GM23338 (cell line): ENCODE data around the gene SPRED2. TPM values are rescaled to one million over a fixed set of nuclear protein-coding genes. Genes with fewer than 3 reads are reported as not detected.

ENCODE experiments used
- ATAC-seq: fragments of 200-7000 bp; cut with Tn5 transposase; 3 replicates; pipeline ENCODE4 v1.9.1; 2020
- DNase-seq: peaks from one replicate; pipeline ENCODE4 v3.0.0-alpha.2; 2015; ENCODE audit warnings: low spot score
- H2AFZ ChIP-seq: fragments of 200-600 bp; sonication (generic); 2 replicates; pipeline ENCODE4 v1.8.0; 2016; ENCODE audit warnings: antibody characterized with exemption, mild to moderate bottlenecking, moderate library complexity
- H3F3A ChIP-seq: fragments of 200-600 bp; sonication (generic); replicated peaks from 2 replicates; pipeline ENCODE4 v1.8.0; 2017; ENCODE audit warnings: antibody characterized with exemption, mixed run types, low read depth
- H3K27ac ChIP-seq: fragments of 200-600 bp; sonication (generic); 2 replicates; pipeline ENCODE4 v1.6.1; 2016; ENCODE audit warnings: low read depth
- H3K27me3 ChIP-seq: fragments of 200-600 bp; sonication (generic); 2 replicates; pipeline ENCODE4 v1.8.0; 2016; ENCODE audit warnings: mild to moderate bottlenecking, mixed run types, moderate library complexity; ENCODE audit not compliant: insufficient read depth
- H3K36me3 ChIP-seq: fragments of 200-600 bp; sonication (generic); 2 replicates; pipeline ENCODE4 v1.8.0; 2016; ENCODE audit warnings: mild to moderate bottlenecking; ENCODE audit not compliant: insufficient read depth
- H3K4me1 ChIP-seq: fragments of 200-600 bp; sonication (generic); 2 replicates; pipeline ENCODE4 v1.8.0; 2016; ENCODE audit warnings: mild to moderate bottlenecking, moderate library complexity; ENCODE audit not compliant: insufficient read depth
- H3K4me2 ChIP-seq: fragments of 200-600 bp; sonication (generic); 2 replicates; pipeline ENCODE4 v1.7.1; 2017; ENCODE audit warnings: mixed run types
- H3K4me3 ChIP-seq: fragments of 200-600 bp; sonication (generic); 2 replicates; pipeline ENCODE4 v1.6.1; 2016; ENCODE audit warnings: mixed run types
- H3K79me2 ChIP-seq: fragments of 200-600 bp; sonication (generic); replicated peaks from 2 replicates; pipeline ENCODE4 v1.8.0; 2017; ENCODE audit warnings: mild to moderate bottlenecking; ENCODE audit not compliant: insufficient read depth
- H3K9me2 ChIP-seq: fragments of 200-600 bp; sonication (generic); 2 replicates; pipeline ENCODE4 v1.8.0; 2017; ENCODE audit not compliant: insufficient read depth
- H4K20me1 ChIP-seq: fragments of 200-600 bp; sonication (generic); replicated peaks from 2 replicates; pipeline ENCODE4 v1.8.0; 2017; ENCODE audit warnings: mild to moderate bottlenecking; ENCODE audit not compliant: insufficient read depth
- H3K27ac Mint-ChIP-seq: 2 replicates; pipeline ENCODE4 v1.8.0; 2020; ENCODE audit warnings: inconsistent platforms, mild to moderate bottlenecking, moderate library complexity, mixed read lengths
- H3K27me3 Mint-ChIP-seq: 3 replicates; pipeline ENCODE4 v1.8.0; 2022; ENCODE audit warnings: low read depth, mild to moderate bottlenecking, moderate library complexity, mixed read lengths, inconsistent platforms; ENCODE audit not compliant: insufficient read depth, poor library complexity
- H3K36me3 Mint-ChIP-seq: 3 replicates; pipeline ENCODE4 v1.8.0; 2021; ENCODE audit warnings: low read depth, mild to moderate bottlenecking, inconsistent platforms, moderate library complexity, mixed read lengths
- H3K4me1 Mint-ChIP-seq: 3 replicates; pipeline ENCODE4 v1.8.0; 2020; ENCODE audit warnings: mild to moderate bottlenecking, inconsistent platforms, mixed read lengths
- H3K4me3 Mint-ChIP-seq: 3 replicates; pipeline ENCODE4 v1.8.0; 2021; ENCODE audit warnings: moderate library complexity, mild to moderate bottlenecking, inconsistent platforms, mixed read lengths
- H3K9me3 Mint-ChIP-seq: 3 replicates; pipeline ENCODE4 v1.8.0; 2020; ENCODE audit warnings: moderate library complexity, mild to moderate bottlenecking, inconsistent platforms, mixed read lengths
- CREB1 ChIP-seq: fragments of 250-450 bp; sonication (Bioruptor Pico); IDR thresholded peaks from 2 replicates; pipeline ENCODE4 v1.5.0; 2020; ENCODE audit warnings: low read depth, mild to moderate bottlenecking, moderate library complexity
- EZH2 ChIP-seq: fragments of 200-600 bp; sonication (generic); IDR thresholded peaks from one replicate; pipeline ENCODE4 v1.8.0; 2017; ENCODE audit warnings: antibody characterized with exemption, mild to moderate bottlenecking, low read depth; ENCODE audit not compliant: unreplicated experiment
- EZH2phosphoT487 ChIP-seq: fragments of 200-600 bp; sonication (generic); IDR thresholded peaks from one replicate; pipeline ENCODE4 v1.8.1; 2018; ENCODE audit warnings: antibody characterized with exemption; ENCODE audit not compliant: unreplicated experiment
- JUNB ChIP-seq: IDR thresholded peaks from one replicate; pipeline ENCODE4 v1.6.1; 2016; ENCODE audit warnings: antibody characterized with exemption; ENCODE audit not compliant: unreplicated experiment
- NANOG ChIP-seq: IDR thresholded peaks from 2 replicates; pipeline ENCODE4 v1.6.1; 2016; ENCODE audit warnings: antibody characterized with exemption, borderline replicate concordance
- POLR2AphosphoS5 ChIP-seq: IDR thresholded peaks from 2 replicates; pipeline ENCODE4 v1.6.1; 2016; ENCODE audit warnings: antibody characterized with exemption, low read depth
- STAT1 ChIP-seq: IDR thresholded peaks from one replicate; pipeline ENCODE4 v1.6.1; 2016; ENCODE audit warnings: antibody characterized with exemption; ENCODE audit not compliant: unreplicated experiment
- ZNF114 ChIP-seq: fragments of 250-450 bp; sonication (Bioruptor Pico); IDR thresholded peaks from 2 replicates; pipeline ENCODE4 v1.5.0; 2020; ENCODE audit warnings: mild to moderate bottlenecking, moderate library complexity
- ZNF331 ChIP-seq: fragments of 250-450 bp; sonication (Bioruptor Pico); IDR thresholded peaks from 2 replicates; pipeline ENCODE4 v1.5.0; 2020; ENCODE audit warnings: low read depth, mild to moderate bottlenecking, moderate library complexity
- polyA plus RNA-seq: library from polyadenylated mRNA; unstranded; fragments of >200 nt; fragmentation: Nextera tagmentation; extraction: Ambion mirVana; gene quantifications from 2 replicates; pipeline ENCODE4 v1.2.1, GENCODE V29; 2016
- total RNA-seq: library from RNA; depleted of rRNA; stranded (reverse); fragments of >200 nt; shearing (Covaris generic); gene quantifications from 2 replicates; pipeline ENCODE4 v1.2.3, GENCODE V29; 2014
- TF ChIP-seq, protein P1 (sequence below): IDR thresholded peaks from 2 replicates; pipeline ENCODE4 v1.6.1; 2016; ENCODE audit warnings: antibody characterized with exemption
- TF ChIP-seq, protein P2 (sequence below), 2 experiments: fragments of 200-600 bp in 1 of 2; sonication (generic) in 1 of 2; conservative IDR thresholded peaks; 2 replicates each; pipeline versions ENCODE4 v1.5.1 to v1.6.1; 2016 to 2017; ENCODE audit warnings: antibody characterized with exemption in 2 of 2, low read depth in 2 of 2, mild to moderate bottlenecking in 2 of 2, moderate library complexity in 1 of 2
- TF ChIP-seq, protein P3 (sequence below): fragments of 250-450 bp; sonication (Bioruptor Pico); IDR thresholded peaks from 2 replicates; pipeline ENCODE4 v1.5.0; 2020; ENCODE audit warnings: mild to moderate bottlenecking, moderate library complexity

Gene SPRED2
- total and polyA plus RNA-seq, 2 experiments from 2014 or later: 8.7 to 13.0 TPM

DNA sequence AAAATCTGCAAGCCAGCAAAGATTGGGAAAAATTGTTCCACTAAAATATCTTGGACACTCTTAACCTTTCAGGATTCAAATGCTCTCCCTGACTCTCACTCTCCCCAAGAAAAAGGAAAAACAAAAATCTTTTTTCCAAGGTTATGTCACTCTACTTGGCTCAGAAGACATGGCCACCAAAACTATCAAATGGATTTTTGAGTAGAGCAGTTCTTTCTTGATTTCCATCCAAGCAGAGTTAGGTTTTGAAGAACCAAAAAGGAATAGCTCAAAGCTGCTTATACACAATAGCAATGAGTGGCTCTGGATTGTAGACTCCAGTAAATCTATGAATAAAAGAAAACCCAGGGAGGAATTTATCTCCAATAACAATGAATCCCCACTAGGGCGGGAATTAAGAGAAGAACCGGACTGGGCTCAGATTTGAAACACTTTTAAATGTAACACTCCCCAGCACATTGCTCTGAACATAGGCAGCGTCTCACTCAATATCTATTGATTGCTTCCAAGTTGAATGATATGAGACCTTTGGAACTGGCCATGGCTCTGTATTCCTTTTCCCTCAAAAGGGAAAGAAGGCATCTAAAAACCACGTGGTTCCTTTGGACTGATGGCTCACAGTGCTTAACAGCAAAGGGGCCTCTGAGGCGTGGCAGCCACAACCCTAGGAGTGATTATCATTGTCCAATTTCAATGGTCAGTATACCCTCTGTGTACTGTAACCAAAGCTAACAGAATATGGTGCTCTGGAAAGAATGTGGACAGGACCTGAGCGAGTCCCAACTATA, 68.3 kb downstream of the SPRED2 start:
- Histone ChIP-seq H3K4me2 (no peak overlapping the region), H3K9me2 (no peaks in the 10 kb centered on the region), H3K4me3 (no peak overlapping the region), H4K20me1 (peaks cover 16% of the 10 kb centered on the region; the same call in 1 of the 2 replicates), H3F3A (no peaks in the 10 kb centered on the region), H3K36me3 (no peaks in the 10 kb centered on the region), H2AFZ (no peak overlapping the region), H3K4me1 (peaks cover 10% of the 10 kb centered on the region), H3K79me2 (peaks cover 5% of the 10 kb centered on the region), H3K27ac (no peak overlapping the region), H3K27me3 (no peaks in the 10 kb centered on the region)
- DNase-seq (no peak), ATAC-seq (no peak)
- peaks cover 31% of the 10 kb centered on the region for H3K4me1 Mint-ChIP-seq
- H3K27me3 Mint-ChIP-seq: peaks cover 1% of the 10 kb centered on the region
- H3K4me3 Mint-ChIP-seq: no peak overlapping the region
- TF ChIP-seq POLR2AphosphoS5: no peak
- no peak for TF ChIP-seq CREB1 (CRISPR knock-in tag)
- TF ChIP-seq, protein P1, sequence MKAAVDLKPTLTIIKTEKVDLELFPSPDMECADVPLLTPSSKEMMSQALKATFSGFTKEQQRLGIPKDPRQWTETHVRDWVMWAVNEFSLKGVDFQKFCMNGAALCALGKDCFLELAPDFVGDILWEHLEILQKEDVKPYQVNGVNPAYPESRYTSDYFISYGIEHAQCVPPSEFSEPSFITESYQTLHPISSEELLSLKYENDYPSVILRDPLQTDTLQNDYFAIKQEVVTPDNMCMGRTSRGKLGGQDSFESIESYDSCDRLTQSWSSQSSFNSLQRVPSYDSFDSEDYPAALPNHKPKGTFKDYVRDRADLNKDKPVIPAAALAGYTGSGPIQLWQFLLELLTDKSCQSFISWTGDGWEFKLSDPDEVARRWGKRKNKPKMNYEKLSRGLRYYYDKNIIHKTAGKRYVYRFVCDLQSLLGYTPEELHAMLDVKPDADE: no peak
- no peak for TF ChIP-seq JUNB
- no peak for TF ChIP-seq ZNF114 (CRISPR knock-in tag)
- TF ChIP-seq EZH2: no peak
- no peak for TF ChIP-seq NANOG
- no peak for TF ChIP-seq STAT1
- TF ChIP-seq ZNF331 (CRISPR knock-in tag): no peak
- no peak overlapping the region for H3K27ac Mint-ChIP-seq
- H3K36me3 Mint-ChIP-seq: no peaks in the 10 kb centered on the region
- H3K9me3 Mint-ChIP-seq: no peaks in the 10 kb centered on the region

DNA sequence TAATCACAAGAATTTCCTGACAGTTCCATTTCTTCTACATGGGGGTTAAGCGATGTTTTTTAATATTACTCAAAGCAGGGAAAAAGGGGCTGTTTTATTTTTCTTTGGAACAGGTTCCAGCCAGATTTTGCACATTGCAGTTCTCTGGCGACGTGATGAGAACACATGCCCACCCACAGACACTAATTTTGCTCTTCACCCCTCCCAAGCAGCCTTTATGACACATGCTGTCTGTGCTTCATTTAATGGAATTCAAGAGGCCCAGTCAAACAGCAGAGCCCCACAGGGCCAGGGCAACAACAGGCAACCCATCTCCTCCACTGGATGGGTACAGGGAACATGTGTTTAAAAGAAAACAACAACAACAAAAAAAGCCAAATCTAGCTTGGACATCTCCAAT, 70.8 kb downstream of the SPRED2 start:
- Mint-ChIP-seq H3K27ac (no peak overlapping the region), H3K27me3 (peaks cover 1% of the 10 kb centered on the region), H3K36me3 (no peaks in the 10 kb centered on the region), H3K4me3 (no peak overlapping the region), H3K9me3 (no peaks in the 10 kb centered on the region), H3K4me1 (peaks cover 41% of the 10 kb centered on the region)
- ATAC-seq (no peak), DNase-seq (no peak)
- Histone ChIP-seq H3F3A (no peaks in the 10 kb centered on the region), H3K27me3 (no peaks in the 10 kb centered on the region), H3K4me3 (no peak overlapping the region), H3K27ac (no peak overlapping the region), H3K4me2 (no peak overlapping the region), H3K36me3 (no peaks in the 10 kb centered on the region), H2AFZ (no peak overlapping the region), H3K4me1 (peaks cover 23% of the 10 kb centered on the region), H4K20me1 (peaks cover 25% of the 10 kb centered on the region; the same call in 1 of the 2 replicates), H3K79me2 (peaks cover 5% of the 10 kb centered on the region), H3K9me2 (no peaks in the 10 kb centered on the region)
- TF ChIP-seq ZNF331 (CRISPR knock-in tag) (no peak), EZH2phosphoT487 (no peak), EZH2 (no peak), ZNF114 (CRISPR knock-in tag) (no peak), STAT1 (no peak), POLR2AphosphoS5 (no peak), JUNB (no peak)
- TF ChIP-seq, protein P2, sequence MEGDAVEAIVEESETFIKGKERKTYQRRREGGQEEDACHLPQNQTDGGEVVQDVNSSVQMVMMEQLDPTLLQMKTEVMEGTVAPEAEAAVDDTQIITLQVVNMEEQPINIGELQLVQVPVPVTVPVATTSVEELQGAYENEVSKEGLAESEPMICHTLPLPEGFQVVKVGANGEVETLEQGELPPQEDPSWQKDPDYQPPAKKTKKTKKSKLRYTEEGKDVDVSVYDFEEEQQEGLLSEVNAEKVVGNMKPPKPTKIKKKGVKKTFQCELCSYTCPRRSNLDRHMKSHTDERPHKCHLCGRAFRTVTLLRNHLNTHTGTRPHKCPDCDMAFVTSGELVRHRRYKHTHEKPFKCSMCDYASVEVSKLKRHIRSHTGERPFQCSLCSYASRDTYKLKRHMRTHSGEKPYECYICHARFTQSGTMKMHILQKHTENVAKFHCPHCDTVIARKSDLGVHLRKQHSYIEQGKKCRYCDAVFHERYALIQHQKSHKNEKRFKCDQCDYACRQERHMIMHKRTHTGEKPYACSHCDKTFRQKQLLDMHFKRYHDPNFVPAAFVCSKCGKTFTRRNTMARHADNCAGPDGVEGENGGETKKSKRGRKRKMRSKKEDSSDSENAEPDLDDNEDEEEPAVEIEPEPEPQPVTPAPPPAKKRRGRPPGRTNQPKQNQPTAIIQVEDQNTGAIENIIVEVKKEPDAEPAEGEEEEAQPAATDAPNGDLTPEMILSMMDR (conservative IDR thresholded peaks at IDR 0.05; ENCODE audit: low read depth in 2 of 2): no peak
- TF ChIP-seq, protein P3, sequence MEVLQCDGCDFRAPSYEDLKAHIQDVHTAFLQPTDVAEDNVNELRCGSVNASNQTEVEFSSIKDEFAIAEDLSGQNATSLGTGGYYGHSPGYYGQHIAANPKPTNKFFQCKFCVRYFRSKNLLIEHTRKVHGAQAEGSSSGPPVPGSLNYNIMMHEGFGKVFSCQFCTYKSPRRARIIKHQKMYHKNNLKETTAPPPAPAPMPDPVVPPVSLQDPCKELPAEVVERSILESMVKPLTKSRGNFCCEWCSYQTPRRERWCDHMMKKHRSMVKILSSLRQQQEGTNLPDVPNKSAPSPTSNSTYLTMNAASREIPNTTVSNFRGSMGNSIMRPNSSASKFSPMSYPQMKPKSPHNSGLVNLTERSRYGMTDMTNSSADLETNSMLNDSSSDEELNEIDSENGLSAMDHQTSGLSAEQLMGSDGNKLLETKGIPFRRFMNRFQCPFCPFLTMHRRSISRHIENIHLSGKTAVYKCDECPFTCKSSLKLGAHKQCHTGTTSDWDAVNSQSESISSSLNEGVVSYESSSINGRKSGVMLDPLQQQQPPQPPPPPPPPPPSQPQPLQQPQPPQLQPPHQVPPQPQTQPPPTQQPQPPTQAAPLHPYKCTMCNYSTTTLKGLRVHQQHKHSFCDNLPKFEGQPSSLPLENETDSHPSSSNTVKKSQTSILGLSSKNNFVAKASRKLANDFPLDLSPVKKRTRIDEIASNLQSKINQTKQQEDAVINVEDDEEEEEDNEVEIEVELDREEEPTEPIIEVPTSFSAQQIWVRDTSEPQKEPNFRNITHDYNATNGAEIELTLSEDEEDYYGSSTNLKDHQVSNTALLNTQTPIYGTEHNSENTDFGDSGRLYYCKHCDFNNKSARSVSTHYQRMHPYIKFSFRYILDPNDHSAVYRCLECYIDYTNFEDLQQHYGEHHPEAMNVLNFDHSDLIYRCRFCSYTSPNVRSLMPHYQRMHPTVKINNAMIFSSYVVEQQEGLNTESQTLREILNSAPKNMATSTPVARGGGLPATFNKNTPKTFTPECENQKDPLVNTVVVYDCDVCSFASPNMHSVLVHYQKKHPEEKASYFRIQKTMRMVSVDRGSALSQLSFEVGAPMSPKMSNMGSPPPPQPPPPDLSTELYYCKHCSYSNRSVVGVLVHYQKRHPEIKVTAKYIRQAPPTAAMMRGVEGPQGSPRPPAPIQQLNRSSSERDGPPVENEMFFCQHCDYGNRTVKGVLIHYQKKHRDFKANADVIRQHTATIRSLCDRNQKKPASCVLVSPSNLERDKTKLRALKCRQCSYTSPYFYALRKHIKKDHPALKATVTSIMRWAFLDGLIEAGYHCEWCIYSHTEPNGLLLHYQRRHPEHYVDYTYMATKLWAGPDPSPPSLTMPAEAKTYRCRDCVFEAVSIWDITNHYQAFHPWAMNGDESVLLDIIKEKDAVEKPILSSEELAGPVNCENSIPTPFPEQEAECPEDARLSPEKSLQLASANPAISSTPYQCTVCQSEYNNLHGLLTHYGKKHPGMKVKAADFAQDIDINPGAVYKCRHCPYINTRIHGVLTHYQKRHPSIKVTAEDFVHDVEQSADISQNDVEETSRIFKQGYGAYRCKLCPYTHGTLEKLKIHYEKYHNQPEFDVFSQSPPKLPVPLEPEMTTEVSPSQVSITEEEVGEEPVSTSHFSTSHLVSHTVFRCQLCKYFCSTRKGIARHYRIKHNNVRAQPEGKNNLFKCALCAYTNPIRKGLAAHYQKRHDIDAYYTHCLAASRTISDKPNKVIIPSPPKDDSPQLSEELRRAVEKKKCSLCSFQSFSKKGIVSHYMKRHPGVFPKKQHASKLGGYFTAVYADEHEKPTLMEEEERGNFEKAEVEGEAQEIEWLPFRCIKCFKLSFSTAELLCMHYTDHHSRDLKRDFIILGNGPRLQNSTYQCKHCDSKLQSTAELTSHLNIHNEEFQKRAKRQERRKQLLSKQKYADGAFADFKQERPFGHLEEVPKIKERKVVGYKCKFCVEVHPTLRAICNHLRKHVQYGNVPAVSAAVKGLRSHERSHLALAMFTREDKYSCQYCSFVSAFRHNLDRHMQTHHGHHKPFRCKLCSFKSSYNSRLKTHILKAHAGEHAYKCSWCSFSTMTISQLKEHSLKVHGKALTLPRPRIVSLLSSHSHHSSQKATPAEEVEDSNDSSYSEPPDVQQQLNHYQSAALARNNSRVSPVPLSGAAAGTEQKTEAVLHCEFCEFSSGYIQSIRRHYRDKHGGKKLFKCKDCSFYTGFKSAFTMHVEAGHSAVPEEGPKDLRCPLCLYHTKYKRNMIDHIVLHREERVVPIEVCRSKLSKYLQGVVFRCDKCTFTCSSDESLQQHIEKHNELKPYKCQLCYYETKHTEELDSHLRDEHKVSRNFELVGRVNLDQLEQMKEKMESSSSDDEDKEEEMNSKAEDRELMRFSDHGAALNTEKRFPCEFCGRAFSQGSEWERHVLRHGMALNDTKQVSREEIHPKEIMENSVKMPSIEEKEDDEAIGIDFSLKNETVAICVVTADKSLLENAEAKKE (CRISPR knock-in tag): no peak
